Measurements from ENCODE around the gene KCNIP1.

Gene KCNIP1

DNA sequence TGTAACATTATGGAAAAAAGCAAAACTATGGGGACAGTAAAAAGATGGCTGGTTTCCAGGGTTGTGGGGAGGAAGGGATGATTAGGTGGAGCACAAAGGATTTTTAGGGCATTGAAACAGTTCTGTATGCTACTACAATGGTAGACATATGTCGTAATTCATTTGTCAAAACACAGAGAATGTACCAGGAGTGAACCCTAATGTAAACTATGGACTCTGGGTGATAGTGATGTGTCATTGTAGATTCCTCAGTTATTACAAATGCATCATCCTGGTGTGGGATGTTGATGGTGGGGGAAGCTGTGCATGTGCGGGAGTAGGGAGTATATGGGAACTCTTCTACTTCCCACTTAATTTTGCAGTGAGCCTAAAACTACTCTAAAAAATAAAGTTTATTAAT is 144.7 kb downstream of the KCNIP1 start:
- TF ChIP-seq Cebpa-rat (IDR thresholded peaks at IDR 0.05): no peak
- Histone ChIP-seq H3K27me3 (no peaks in the 10 kb centered on the region), H4K20me1 (no peaks in the 10 kb centered on the region), H3K27ac (no peak overlapping the region), H3K4me2 (no peak overlapping the region), H3K9ac (no peak overlapping the region), H3K4me1 (peaks cover 5% of the 10 kb centered on the region; the same call in 1 of the 2 replicates), H3K9me3 (no peaks in the 10 kb centered on the region), H3K36me3 (no peaks in the 10 kb centered on the region), H3K4me3 (no peak overlapping the region)

DNA sequence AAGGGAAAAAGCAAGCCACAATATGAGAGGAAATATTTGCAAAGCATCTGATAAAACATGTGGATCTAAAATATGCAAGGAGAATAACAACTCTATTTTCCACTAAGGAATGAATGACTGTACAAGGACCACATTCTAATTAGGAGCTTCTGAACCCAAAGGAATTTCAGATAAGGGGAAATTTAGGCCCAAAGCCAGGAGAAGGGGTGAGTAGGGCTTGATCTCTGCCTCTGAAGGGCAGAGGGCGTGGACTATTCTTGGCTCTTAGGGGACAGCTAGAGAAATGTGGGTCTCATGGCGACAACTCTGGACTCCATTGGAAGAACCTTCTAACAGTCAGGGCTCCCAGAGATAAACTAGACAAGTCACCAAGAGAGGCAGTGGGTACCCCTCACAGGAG is 147.0 kb downstream of the KCNIP1 start:
- no peak for TF ChIP-seq Cebpa-rat (IDR thresholded peaks at IDR 0.05)
- Histone ChIP-seq H3K9me3 (no peaks in the 10 kb centered on the region), H4K20me1 (no peaks in the 10 kb centered on the region), H3K27me3 (no peaks in the 10 kb centered on the region), H3K36me3 (no peaks in the 10 kb centered on the region), H3K4me2 (no peak overlapping the region), H3K27ac (no peak overlapping the region), H3K4me3 (no peak overlapping the region), H3K4me1 (peaks cover 5% of the 10 kb centered on the region; the same call in 1 of the 2 replicates), H3K9ac (no peak overlapping the region)

DNA sequence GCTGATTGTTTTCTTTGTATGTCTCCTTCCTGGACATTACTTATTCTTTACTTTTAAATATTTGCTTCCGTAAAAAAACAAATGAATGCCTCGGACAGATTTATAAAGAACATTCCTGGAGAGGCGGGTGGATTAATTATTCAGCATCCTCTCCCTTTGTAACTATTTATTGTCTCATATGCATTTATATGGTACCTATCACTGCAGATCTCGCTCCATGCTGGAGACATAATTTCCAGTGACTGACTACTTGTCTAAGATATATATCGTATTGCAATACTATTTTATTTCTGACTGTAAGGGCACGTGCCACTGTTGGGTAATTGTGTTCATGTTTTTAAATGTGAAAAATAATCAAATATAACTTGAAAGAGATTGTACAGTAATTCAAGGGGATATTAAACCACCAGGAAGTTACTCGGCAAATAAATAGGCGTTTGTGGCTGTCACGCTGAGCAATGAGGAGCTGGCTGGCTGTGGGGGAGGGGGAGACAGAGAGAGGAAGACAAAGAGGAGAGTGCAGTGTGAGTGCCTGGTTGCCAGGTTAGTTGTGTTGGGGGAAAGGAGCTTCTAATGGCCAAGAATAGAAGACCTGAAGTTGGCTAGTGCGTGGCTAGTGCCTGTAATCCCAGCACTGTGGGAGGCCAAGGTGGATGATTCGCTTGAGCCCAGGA is 147.9 kb downstream of the KCNIP1 start:
- TF ChIP-seq Cebpa-rat (IDR thresholded peaks at IDR 0.05): no peak
- Histone ChIP-seq H3K9me3 (no peaks in the 10 kb centered on the region), H3K9ac (no peak overlapping the region), H3K4me2 (peak overlapping the region; percentile 22; the same call in 1 of the 2 replicates), H3K4me3 (no peak overlapping the region), H3K27ac (no peak overlapping the region), H3K36me3 (no peaks in the 10 kb centered on the region), H3K4me1 (peaks cover 5% of the 10 kb centered on the region; the same call in 1 of the 2 replicates), H3K27me3 (no peaks in the 10 kb centered on the region), H4K20me1 (no peaks in the 10 kb centered on the region)

DNA sequence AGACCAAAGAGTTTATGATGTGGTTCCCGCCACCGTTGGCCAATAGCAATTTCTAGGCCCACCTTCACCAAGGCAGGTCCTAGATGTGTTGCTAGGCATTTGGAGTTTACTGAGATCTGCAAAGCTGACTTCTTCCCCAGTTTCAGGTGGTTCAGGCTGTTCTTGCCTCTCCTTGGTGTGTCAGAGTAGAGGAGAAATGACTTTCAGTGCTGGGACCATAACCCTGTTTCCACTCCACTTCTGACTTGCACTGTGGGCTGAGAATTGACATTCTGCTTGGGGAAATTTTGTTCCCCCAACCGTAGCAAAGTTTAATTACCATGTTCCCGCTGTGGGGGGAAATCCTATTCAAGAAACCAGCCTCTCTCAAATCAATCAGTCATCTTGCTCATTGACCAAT is 151.7 kb downstream of the KCNIP1 start:
- Histone ChIP-seq H3K27ac (no peak overlapping the region), H4K20me1 (no peaks in the 10 kb centered on the region), H3K9me3 (no peaks in the 10 kb centered on the region), H3K9ac (no peak overlapping the region), H3K4me2 (no peak overlapping the region), H3K36me3 (no peaks in the 10 kb centered on the region), H3K27me3 (no peaks in the 10 kb centered on the region), H3K4me3 (no peak overlapping the region), H3K4me1 (peaks cover 5% of the 10 kb centered on the region; the same call in 1 of the 2 replicates)
- TF ChIP-seq Cebpa-rat (IDR thresholded peaks at IDR 0.05): no peak

DNA sequence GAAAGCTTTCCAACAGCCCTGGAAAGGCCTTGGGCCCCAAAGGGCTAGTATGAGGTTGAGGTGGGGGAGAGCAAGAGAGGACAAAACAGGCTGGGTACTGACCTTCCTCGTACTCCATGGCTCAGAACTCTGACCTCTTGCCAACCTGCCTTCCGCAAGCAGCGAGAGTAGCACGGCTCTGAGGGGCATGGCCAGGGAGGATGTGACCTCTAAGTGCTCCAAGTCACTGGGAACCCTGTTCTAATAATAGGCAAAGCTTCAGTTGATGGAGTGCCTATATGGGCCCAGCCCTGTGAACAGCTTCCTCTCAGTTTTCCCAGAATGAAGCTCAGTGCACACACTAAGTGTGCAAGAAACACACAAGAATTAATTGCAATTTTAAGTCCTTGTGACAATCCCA is 152.1 kb downstream of the KCNIP1 start:
- no peak overlapping the region for H3K4me3 ChIP-seq
- no peak overlapping the region for H3K4me2 ChIP-seq
- H4K20me1 ChIP-seq: no peaks in the 10 kb centered on the region
- H3K9ac ChIP-seq: no peak overlapping the region
- TF ChIP-seq Cebpa-rat (IDR thresholded peaks at IDR 0.05): no peak
- H3K27me3 ChIP-seq: no peaks in the 10 kb centered on the region
- peaks cover 10% of the 10 kb centered on the region for H3K4me1 ChIP-seq
- no peaks in the 10 kb centered on the region for H3K9me3 ChIP-seq
- no peaks in the 10 kb centered on the region for H3K36me3 ChIP-seq
- H3K27ac ChIP-seq: no peak overlapping the region

DNA sequence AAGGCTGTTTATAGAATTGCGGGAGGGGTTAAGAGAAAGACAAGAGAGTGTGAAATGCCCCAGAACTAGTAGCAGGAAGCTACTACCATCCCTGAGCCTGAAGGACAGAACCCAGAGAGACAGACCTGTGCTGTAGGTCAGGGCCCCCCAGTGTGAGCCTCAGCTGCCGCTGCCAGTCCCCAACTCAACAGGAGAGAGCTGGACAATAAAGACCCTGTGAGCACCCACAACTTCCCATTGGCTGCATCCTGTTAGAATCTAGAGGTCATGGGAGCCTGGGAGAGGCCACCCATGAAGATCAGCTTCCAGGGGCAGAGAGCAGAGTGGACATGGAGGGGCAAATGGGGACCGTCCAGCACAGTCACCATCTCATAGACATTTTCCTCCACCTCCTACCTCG is 152.5 kb downstream of the KCNIP1 start:
- Histone ChIP-seq H3K27me3 (no peaks in the 10 kb centered on the region), H4K20me1 (no peaks in the 10 kb centered on the region), H3K27ac (no peak overlapping the region), H3K4me3 (no peak overlapping the region), H3K4me1 (peaks cover 14% of the 10 kb centered on the region), H3K9me3 (no peaks in the 10 kb centered on the region), H3K9ac (no peak overlapping the region), H3K36me3 (no peaks in the 10 kb centered on the region), H3K4me2 (no peak overlapping the region)
- no peak for TF ChIP-seq Cebpa-rat (IDR thresholded peaks at IDR 0.05)

DNA sequence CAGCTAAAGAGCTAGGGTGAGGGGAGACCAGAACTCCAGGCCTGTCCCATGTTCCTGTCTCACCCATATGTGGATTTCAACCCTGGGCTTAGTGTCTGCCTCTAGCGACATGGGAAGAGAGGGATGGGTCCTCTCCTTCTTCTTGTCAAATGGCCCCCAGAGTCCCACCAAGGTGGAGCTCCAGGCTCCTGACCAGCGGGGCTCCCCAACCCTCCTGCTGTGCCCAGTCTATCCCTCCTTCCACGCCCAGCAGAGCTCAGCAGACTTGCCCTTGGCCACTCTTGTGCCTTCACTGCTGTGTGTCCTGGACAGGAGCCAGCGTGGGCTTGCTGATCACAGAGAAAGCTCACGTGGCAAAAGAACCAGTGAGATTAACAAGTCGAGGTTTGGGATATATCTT is 156.7 kb downstream of the KCNIP1 start:
- Histone ChIP-seq H3K36me3 (no peaks in the 10 kb centered on the region), H3K4me2 (no peak overlapping the region; the same call in 1 of the 2 replicates), H3K4me3 (no peak overlapping the region), H3K9ac (no peak overlapping the region), H4K20me1 (no peaks in the 10 kb centered on the region), H3K4me1 (peaks cover 14% of the 10 kb centered on the region), H3K27me3 (no peaks in the 10 kb centered on the region), H3K27ac (no peak overlapping the region), H3K9me3 (no peaks in the 10 kb centered on the region)
- no peak for TF ChIP-seq Cebpa-rat (IDR thresholded peaks at IDR 0.05)

DNA sequence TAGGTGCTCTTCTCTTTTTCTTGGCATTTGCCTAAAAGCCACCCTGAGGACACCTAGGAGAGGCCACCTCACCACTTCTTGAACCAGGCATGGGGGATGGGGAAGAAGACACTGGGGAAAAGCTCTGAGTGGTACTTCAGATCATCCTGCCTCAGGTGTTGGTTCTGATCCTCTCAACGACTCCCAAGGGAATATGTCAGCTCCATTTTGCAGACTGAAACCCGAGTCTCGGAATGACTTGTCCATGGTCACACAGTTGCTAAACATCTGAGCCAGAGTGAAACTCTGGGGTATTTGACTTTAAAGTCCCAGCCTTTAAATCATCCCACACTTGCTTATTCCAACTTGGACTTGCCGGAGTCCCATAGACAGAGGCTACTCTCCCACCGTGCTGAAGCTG is 159.1 kb downstream of the KCNIP1 start:
- TF ChIP-seq Cebpa-rat (IDR thresholded peaks at IDR 0.05): no peak
- no peaks in the 10 kb centered on the region for H4K20me1 ChIP-seq
- peaks cover 14% of the 10 kb centered on the region for H3K4me1 ChIP-seq
- no peaks in the 10 kb centered on the region for H3K27me3 ChIP-seq
- H3K9ac ChIP-seq: no peak overlapping the region
- H3K4me2 ChIP-seq: no peak overlapping the region
- H3K9me3 ChIP-seq: no peaks in the 10 kb centered on the region
- H3K27ac ChIP-seq: no peak overlapping the region
- no peaks in the 10 kb centered on the region for H3K36me3 ChIP-seq
- H3K4me3 ChIP-seq: no peak overlapping the region

DNA sequence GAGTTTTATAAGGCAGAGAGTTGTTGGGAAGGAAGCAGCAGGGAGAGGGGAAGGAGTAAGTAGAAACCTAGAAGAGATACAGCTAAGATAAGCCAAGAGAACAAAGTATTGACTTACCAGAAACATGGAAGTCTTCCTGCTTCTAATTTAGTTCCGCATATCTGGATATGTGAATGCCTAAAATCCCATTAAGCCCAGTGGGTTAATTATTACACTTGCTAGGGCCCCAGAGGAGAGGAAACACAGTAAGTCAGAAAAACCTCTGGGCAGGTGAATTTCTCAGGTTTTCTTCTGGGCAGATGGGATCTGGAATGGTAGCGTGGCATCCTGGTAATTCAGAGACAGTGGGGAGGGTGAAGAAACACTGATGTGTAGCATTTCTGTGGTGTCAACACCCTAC is 175.0 kb downstream of the KCNIP1 start:
- Histone ChIP-seq H3K9ac (no peak overlapping the region), H3K4me1 (peaks cover 8% of the 10 kb centered on the region; the same call in 1 of the 2 replicates), H3K27ac (no peak overlapping the region), H3K4me3 (no peak overlapping the region), H4K20me1 (no peaks in the 10 kb centered on the region), H3K9me3 (no peaks in the 10 kb centered on the region), H3K36me3 (no peaks in the 10 kb centered on the region), H3K27me3 (no peaks in the 10 kb centered on the region), H3K4me2 (no peak overlapping the region)
- TF ChIP-seq Cebpa-rat (IDR thresholded peaks at IDR 0.05): no peak

DNA sequence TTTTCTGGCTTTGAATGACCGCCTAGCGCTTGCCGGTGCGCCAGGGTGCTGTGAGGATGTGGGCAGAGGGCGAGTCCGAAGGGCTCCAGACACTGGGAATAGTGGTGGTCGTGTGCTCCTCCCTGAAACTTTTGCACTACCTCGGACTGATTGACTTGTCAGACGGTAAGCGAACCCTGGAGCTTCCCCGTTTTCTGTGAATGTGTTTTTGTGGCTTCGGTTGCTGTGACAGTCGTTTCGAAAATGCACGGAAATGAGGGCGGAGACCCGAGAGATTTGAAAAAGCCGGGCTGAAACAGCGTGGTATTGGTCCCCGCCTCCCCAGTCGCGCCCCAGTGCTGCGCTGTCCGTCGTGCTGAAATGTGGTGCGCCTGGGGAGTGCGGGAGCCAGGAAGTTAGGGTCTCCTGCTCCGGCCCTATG is 177.2 kb downstream of the KCNIP1 start:
- Histone ChIP-seq H3K36me3 (no peaks in the 10 kb centered on the region), H3K9me3 (no peaks in the 10 kb centered on the region), H3K4me1 (peaks cover 8% of the 10 kb centered on the region; the same call in 1 of the 2 replicates), H3K4me3 (peak overlapping the region; percentile 38; the same call in 1 of the 2 replicates), H3K4me2 (peak overlapping the region; percentile 73), H4K20me1 (0 out of 2 replicates have a peak, but pooled peaks cover 9% of the 10 kb centered on the region), H3K9ac (no peak overlapping the region), H3K27ac (no peak overlapping the region), H3K27me3 (no peaks in the 10 kb centered on the region)
- no peak for TF ChIP-seq Cebpa-rat (IDR thresholded peaks at IDR 0.05)
